GM19193 (cell line): Measurements from ENCODE around the gene NFKB2.

Experiments
- POLR2A ChIP-seq: IDR thresholded peaks from 4 replicates; pipeline ENCODE4 v1.6.1; 2011; ENCODE audit not compliant: insufficient read depth, insufficient read length; ENCODE audit errors: extremely low read depth

NFKB2 gene

DNA sequence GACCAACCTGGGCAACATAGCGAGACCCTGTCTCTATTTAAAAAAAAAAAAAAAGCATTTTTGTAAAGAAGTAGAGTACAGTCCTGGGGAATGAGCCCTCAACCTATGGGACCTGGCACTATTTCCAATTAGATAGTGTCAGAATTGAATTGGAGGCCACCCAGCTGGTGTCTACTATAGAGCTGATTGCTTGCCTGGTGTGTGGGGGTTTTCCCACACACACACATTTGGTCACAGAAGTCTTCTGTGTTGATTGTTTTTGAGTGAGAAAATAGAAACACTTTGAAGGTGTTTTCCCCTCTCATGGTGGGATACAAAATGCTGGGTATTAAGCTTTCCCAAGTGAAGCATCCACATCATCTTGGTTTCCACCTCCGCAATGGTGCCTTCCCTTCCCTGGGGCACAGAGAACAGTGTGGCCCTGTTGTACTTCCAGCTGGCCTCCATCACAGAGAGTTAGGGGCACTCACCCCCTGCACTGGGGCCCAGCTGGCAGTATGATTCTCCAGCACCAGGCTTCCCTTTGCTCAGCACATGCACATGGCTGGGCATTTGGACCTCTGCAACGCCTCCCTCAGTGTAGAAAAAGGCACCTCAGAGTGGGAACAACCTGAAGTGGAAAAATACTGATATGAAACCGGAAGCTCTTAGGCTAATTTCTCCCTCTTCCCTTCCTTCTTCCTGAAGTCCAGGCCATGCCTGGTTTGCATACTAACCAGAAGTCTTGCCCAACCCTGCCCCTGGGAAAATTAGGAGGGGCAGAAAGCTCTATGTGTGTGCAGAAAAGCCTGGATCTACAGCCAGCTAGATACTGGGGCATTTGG is 10.7 kb upstream of the NFKB2 start:
- TF ChIP-seq POLR2A: no peak

DNA sequence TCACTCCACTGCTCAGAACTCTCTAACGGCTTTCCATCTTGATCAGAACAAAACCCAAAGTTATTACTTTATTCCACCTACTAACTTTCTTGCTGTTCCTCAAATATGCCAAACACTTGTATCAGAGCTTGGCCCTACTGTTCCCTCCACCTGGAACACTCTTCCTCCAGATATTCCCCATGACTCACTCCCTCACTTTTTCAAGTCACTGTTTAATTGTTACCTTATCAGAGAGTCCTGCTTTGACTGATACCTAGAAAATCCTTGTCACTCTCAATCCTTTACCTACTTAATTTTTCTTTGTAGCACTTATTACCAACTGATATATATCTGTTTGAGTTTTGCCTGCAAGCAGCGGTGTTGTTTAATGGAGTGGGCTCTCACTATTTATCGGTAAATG is 5.6 kb upstream of the NFKB2 start:
- no peak for TF ChIP-seq POLR2A

DNA sequence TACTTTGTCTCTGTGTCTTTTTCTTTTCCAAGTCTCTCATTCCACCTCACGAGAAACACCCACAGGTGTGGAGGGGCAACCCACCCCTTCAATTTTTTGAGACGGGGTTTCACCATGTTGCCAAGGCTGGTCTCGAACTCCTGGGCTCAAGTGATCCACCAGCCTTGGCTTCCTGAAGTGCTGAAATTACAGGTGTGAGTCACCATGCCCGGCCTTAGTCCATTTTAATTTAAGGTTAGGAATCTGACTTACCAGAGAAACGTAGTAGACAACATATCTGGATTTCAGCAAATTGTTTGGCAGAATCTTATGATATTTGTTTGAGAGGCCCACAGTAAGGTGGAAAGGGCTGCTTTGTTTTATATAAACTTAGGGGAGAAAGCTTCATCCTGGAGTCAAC is 3.2 kb upstream of the NFKB2 start:
- TF ChIP-seq POLR2A: no peak

DNA sequence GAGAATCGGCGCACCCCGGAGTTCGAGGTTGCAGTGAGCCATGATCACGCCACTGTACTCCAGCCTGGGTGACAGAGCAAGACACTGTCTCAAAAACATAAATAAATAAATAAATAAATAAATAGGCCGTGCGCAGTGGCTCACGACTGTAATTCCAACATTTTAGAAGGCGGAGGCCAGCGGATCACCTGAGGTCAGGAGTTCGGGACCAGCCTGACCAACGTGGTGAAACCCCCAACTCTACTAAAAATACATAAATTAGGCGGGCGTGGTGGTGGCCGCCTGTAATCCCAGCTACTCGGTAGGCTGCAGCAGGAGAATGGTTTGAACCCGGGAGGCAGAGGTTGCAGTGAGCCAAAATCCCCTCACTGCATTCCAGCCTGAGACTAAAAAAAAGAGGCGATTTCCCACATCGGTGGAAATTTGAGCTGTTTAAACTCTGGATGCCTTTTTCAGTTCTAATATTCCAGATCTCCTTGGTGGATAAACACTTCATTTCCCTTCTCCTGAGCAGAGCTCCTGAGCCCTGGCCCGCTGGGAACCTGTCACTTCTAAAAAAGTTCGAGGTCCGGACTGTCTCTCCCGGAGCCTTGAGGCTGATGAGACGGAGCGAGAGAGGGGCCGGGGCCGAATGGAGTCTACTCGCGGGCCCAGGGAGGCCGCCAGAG is 2.0 kb upstream of the NFKB2 start:
- TF ChIP-seq POLR2A: no peak

DNA sequence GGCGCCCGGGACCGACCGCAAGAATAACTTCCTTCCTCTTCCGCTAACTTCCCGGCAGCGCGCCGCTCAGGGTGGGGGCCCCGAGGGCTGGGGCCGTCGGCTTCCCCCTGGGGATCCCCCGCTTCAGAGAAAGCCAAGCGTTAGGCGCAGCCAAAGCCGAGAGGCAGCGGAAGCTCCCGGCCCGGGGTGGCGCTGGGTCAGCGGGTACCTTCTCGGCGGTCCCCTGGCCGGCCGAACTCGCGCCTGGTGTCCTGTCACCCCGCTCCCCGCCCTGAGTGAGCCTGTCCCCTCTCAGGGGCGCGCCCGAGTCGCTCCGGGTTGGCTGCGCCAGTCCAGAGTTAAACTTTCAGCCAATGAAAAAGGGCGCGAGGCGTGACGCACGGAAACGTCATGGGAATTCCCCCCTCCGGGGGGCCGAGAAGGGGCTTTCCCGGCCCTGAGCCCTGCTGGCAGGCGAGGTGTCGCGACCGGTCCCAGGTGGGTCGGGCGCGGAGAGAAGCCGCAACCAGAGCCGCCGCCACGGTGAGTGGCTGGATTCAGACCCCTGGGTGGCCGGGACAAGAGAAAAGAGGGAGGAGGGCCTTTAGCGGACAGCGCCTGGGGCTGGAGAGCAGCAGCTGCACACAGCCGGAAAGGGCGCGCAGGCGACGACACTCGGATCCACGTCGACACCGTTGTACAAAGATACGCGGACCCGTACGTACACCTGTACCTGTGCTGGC is 1.3 kb upstream of the NFKB2 start:
- TF ChIP-seq POLR2A: peak; percentile 88

DNA sequence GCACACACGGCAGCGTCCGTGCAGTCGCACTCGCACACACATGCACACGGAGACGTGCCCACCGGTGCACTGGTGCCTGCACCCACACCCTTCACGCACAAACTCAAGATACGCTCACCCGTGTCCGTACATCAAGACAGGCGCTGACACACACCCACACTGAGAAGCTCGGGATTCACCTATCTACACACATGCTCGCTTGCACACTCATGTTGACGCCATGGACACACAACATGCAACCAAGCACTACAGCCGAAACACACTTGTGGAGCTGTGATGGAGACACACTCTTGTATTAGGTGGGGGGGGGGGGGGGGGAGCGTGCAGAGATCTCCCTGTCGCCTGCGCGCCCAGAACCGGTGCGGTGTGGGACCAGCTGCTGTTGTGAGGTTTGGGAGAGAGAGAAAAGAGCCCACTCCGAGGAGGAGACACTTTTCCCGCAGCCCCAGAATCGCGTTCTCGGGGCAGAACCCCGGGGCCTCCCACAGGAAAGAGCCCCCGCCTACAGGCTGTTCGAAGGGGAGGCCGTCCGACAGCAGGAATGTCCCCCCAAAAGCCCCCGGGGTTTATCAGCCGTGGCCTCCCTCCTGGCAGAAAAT is 605 bp upstream of the NFKB2 start:
- no peak for TF ChIP-seq POLR2A

DNA sequence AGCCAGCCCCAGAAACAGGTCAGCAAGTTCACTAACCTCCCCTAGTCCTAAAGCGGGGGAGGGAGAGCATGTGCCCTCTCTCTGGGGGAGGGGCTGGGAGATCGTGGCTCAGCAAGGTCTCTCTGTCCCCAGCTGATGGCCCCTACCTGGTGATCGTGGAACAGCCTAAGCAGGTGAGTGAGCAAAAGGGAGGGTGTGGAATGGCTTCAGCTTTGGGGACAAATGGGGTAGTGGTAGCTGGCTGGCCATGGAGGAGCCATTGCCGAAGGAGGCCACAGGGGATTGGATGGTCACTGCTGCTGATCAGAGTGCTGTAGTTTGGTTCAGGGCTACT is 779 bp downstream of the NFKB2 start:
- no peak for TF ChIP-seq POLR2A

DNA sequence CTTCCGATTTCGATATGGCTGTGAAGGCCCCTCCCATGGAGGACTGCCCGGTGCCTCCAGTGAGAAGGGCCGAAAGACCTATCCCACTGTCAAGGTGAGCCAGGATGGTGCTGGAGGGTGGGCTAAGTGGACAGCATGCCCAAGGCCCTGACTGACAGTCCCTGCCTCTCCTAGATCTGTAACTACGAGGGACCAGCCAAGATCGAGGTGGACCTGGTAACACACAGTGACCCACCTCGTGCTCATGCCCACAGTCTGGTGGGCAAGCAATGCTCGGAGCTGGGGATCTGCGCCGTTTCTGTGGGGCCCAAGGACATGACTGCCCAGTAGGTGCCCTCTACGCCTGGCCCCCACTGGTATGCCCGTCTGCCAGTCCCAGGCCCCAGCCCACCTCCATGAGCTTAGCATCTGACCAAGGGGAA is 1.2 kb downstream of the NFKB2 start:
- peak; percentile 3 for TF ChIP-seq POLR2A

DNA sequence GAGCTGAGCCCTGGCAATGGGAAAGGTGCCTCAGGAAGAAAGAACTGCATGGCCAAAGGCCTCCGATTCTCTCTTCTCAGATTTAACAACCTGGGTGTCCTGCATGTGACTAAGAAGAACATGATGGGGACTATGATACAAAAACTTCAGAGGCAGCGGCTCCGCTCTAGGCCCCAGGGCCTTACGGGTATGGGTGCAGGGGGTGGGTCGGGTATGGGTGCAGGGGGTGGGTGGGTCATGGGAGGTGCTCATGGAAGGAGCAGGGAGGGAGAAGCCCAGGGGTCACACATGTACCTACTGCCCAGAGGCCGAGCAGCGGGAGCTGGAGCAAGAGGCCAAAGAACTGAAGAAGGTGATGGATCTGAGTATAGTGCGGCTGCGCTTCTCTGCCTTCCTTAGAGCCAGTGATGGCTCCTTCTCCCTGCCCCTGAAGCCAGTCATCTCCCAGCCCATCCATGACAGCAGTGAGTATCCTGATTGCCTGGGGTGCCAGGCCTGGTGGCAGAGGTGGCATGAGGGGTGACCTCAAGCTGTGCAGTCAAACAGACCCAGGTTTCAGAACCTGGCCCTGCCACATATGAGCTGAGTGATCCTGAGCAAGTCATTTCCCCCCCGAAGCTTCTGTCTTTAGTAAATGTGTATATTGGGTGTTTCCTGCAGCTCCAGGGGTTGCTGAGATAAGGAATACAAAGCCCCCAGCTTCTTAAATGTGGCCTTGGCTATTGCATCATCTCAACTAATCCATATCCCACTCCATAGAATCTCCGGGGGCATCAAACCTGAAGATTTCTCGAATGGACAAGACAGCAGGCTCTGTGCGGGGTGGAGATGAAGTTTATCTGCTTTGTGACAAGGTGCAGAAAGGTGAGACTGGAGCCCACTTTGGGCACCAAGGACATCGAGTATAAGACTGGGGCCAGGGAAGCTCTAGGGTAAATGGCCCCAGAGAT is 2.0 kb downstream of the NFKB2 start:
- TF ChIP-seq POLR2A: peak; percentile 30

DNA sequence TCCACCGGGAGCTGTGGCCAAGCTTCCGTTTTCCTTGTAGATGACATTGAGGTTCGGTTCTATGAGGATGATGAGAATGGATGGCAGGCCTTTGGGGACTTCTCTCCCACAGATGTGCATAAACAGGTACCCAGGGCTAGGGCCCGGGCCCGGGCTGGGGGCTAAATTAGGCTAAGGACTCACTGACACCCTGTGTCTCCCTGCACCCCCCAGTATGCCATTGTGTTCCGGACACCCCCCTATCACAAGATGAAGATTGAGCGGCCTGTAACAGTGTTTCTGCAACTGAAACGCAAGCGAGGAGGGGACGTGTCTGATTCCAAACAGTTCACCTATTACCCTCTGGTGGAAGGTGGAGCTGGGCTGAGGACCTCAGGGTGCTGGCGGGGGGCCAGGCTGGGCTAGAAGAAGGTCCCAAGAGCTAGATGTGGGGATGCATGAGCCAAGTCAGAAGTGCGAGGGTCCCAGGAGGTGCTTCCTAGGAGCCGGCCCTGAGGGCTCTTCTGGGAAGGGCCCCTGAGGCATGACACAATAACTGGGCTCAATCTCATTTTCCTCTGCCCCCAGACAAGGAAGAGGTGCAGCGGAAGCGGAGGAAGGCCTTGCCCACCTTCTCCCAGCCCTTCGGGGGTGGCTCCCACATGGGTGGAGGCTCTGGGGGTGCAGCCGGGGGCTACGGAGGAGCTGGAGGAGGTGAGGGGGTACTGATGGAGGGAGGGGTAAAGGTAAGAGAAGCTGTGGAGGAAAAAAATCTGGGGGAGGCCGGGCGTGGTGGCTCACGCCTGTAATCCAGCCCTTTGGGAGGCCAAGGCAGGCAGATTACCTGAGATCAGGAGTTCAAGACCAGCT is 2.9 kb downstream of the NFKB2 start:
- TF ChIP-seq POLR2A: peak; percentile 27

DNA sequence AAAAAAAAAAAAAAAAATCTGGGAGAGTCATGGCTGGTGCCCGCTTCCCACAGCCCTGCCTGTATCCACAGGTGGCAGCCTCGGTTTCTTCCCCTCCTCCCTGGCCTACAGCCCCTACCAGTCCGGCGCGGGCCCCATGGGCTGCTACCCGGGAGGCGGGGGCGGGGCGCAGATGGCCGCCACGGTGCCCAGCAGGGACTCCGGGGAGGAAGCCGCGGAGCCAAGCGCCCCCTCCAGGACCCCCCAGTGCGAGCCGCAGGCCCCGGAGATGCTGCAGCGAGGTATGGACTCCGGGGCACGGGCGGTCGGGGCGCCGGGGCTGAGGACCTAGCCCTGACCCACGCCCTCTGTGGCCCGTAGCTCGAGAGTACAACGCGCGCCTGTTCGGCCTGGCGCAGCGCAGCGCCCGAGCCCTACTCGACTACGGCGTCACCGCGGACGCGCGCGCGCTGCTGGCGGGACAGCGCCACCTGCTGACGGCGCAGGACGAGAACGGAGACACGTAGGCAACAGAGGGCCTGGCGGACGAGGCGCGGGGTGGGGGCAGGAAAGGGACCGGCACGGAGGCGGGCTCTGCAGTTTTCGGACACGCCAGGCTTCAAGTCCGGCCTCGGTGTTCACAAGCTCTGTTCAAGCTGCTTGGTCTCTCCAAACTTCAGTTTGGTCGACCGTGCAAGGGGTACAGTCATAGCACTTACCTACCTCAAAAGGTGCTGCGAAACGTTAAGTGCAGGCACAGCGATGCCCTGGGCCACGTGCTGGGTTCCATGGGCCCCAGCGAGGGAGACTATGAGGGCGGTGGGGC is 3.9 kb downstream of the NFKB2 start:
- TF ChIP-seq POLR2A: peak; percentile 59

DNA sequence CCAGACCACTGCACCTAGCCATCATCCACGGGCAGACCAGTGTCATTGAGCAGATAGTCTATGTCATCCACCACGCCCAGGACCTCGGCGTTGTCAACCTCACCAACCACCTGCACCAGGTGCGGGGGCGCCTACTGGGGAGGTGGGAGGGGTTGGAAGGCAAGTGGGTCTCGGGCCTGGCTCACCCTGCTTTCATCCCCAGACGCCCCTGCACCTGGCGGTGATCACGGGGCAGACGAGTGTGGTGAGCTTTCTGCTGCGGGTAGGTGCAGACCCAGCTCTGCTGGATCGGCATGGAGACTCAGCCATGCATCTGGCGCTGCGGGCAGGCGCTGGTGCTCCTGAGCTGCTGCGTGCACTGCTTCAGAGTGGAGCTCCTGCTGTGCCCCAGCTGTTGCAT is 4.6 kb downstream of the NFKB2 start:
- no peak for TF ChIP-seq POLR2A
